Astrocyte (in vitro differentiated cells and primary cell): ENCODE measurements around the gene EBI3. TPM values are rescaled to one million over a fixed set of nuclear protein-coding genes. Genes with fewer than 3 reads are reported as not detected.
A peak's percentile ranks its signal among the peaks of the same experiment; 100 is the strongest.
"Not testable (repeated sequence)": the region's sequence is repeated elsewhere in the genome, so short reads cannot be mapped to it uniquely, and the experiment has no call there.

Experiments
- DNase-seq: peaks from one replicate; pipeline ENCODE4 v3.0.0-alpha.2; 2010; ENCODE audit warnings: low read depth
- FAIRE-seq: peaks from 2 replicates; lab custom pipeline; 2011; peaks lifted over from hg19 to GRCh38; lab: Jason Lieb, UNC
- H2AFZ ChIP-seq: 2 replicates; pipeline ENCODE4 v1.6.0; 2012; ENCODE audit warnings: low read depth, low read length, inconsistent platforms
- H3K27ac ChIP-seq: 2 replicates; pipeline ENCODE4 v1.5.1; 2011; ENCODE audit warnings: low read depth, low read length, inconsistent platforms
- H3K27me3 ChIP-seq: 2 replicates; pipeline ENCODE4 v1.6.0; 2011; ENCODE audit warnings: low read length, inconsistent platforms; ENCODE audit not compliant: insufficient read depth
- H3K36me3 ChIP-seq: 2 replicates; pipeline ENCODE4 v1.5.1; 2011; ENCODE audit warnings: low read length, inconsistent platforms; ENCODE audit not compliant: insufficient read depth
- H3K4me1 ChIP-seq: 2 replicates; pipeline ENCODE4 v1.5.1; 2011; ENCODE audit warnings: low read length, inconsistent platforms; ENCODE audit not compliant: insufficient read depth
- H3K4me2 ChIP-seq: 2 replicates; pipeline ENCODE4 v1.6.0; 2012; ENCODE audit warnings: low read length, inconsistent platforms
- H3K4me3 ChIP-seq: 2 replicates; pipeline ENCODE4 v1.5.1; 2011; ENCODE audit warnings: low read depth, mild to moderate bottlenecking, low read length, inconsistent platforms; ENCODE audit not compliant: insufficient read depth
- H3K79me2 ChIP-seq: 2 replicates; pipeline ENCODE4 v1.6.0; 2012; ENCODE audit warnings: mild to moderate bottlenecking, low read length, inconsistent platforms; ENCODE audit not compliant: insufficient read depth
- H3K9ac ChIP-seq: 2 replicates; pipeline ENCODE4 v1.6.0; 2012; ENCODE audit warnings: mild to moderate bottlenecking, low read length, inconsistent platforms
- H3K9me3 ChIP-seq: 2 replicates; pipeline ENCODE4 v1.5.1; 2012; ENCODE audit warnings: low read depth, mild to moderate bottlenecking, low read length, inconsistent platforms; ENCODE audit not compliant: insufficient read depth
- H4K20me1 ChIP-seq: 2 replicates; pipeline ENCODE4 v1.6.0; 2012; ENCODE audit warnings: low read length, inconsistent platforms; ENCODE audit not compliant: insufficient read depth
- H3K27ac Mint-ChIP-seq: one replicate; pipeline ENCODE4 v1.8.0; 2021; ENCODE audit warnings: mild to moderate bottlenecking, mixed read lengths; ENCODE audit not compliant: unreplicated experiment
- H3K27me3 Mint-ChIP-seq: one replicate; pipeline ENCODE4 v1.8.0; 2021; ENCODE audit warnings: low read depth, mixed read lengths; ENCODE audit not compliant: unreplicated experiment
- H3K36me3 Mint-ChIP-seq: one replicate; pipeline ENCODE4 v1.8.0; 2021; ENCODE audit warnings: low read depth, mixed read lengths; ENCODE audit not compliant: unreplicated experiment
- H3K4me1 Mint-ChIP-seq: one replicate; pipeline ENCODE4 v1.8.0; 2021; ENCODE audit warnings: low read depth, mixed read lengths; ENCODE audit not compliant: unreplicated experiment
- H3K4me3 Mint-ChIP-seq: one replicate; pipeline ENCODE4 v1.8.0; 2021; ENCODE audit warnings: mild to moderate bottlenecking, moderate library complexity, mixed read lengths; ENCODE audit not compliant: unreplicated experiment
- H3K9me3 Mint-ChIP-seq: one replicate; pipeline ENCODE4 v1.8.0; 2021; ENCODE audit warnings: mild to moderate bottlenecking, mixed read lengths; ENCODE audit not compliant: unreplicated experiment
- CTCF ChIP-seq: IDR thresholded peaks from 2 replicates; pipeline ENCODE4 v1.5.1; 2011; ENCODE audit warnings: low read depth, mild to moderate bottlenecking, inconsistent platforms, low read length, moderate library complexity; ENCODE audit not compliant: insufficient read depth
- EZH2 ChIP-seq: IDR thresholded peaks from 2 replicates; pipeline ENCODE4 v1.6.1; 2012; ENCODE audit warnings: mild to moderate bottlenecking, low read length, inconsistent platforms; ENCODE audit not compliant: insufficient read depth
- total RNA-seq: library from RNA; stranded (reverse); gene quantifications from 2 replicates; pipeline ENCODE4 v1.2.1, GENCODE V29; 2021

The EBI3 gene
- total RNA-seq, 1 donor from 2014 or later, result 5.4 TPM

- no peak overlapping the region for H3K4me2 ChIP-seq
- H3K9ac ChIP-seq, result no peak overlapping the region
- peaks cover 13% of the 10 kb centered on the region for H3K4me1 ChIP-seq
- FAIRE-seq, result no peak
- Mint-ChIP-seq H3K27ac (no peak overlapping the region), H3K36me3 (no peaks in the 10 kb centered on the region), H3K4me1 (peaks cover 2% of the 10 kb centered on the region), H3K27me3 (no peaks in the 10 kb centered on the region), H3K9me3 (no peaks in the 10 kb centered on the region), H3K4me3 (no peak overlapping the region)
- no peaks in the 10 kb centered on the region for H3K36me3 ChIP-seq
- H3K79me2 ChIP-seq, result no peaks in the 10 kb centered on the region
- TF ChIP-seq EZH2 (no peak), CTCF (no peak)
- no peak overlapping the region for H3K27ac ChIP-seq
- no peaks in the 10 kb centered on the region for H4K20me1 ChIP-seq
- peaks cover 7% of the 10 kb centered on the region for H3K27me3 ChIP-seq
- no peak for DNase-seq
- no peak overlapping the region for H2AFZ ChIP-seq
- no peaks in the 10 kb centered on the region for H3K9me3 ChIP-seq
- no peak overlapping the region for H3K4me3 ChIP-seq
These were observed 1.6 kb upstream of the EBI3 start for GRCh38 chr19:4227771-4228170.

GRCh38 chr19:4228765-4229178, 551 bp upstream of the EBI3 start:
- TF ChIP-seq CTCF (no peak), EZH2 (no peak)
- Histone ChIP-seq H4K20me1 (no peaks in the 10 kb centered on the region), H3K36me3 (no peaks in the 10 kb centered on the region), H2AFZ (peak overlapping the region; percentile 74), H3K79me2 (no peaks in the 10 kb centered on the region), H3K27ac (no peak overlapping the region), H3K9me3 (no peaks in the 10 kb centered on the region), H3K4me2 (peak overlapping the region; percentile 81), H3K27me3 (peaks cover 7% of the 10 kb centered on the region), H3K4me3 (no peak overlapping the region), H3K4me1 (peaks cover 13% of the 10 kb centered on the region), H3K9ac (peak overlapping the region; percentile 56)
- H3K27ac Mint-ChIP-seq, result no peak overlapping the region
- no peak for DNase-seq
- H3K4me3 Mint-ChIP-seq, result no peak overlapping the region
- peaks cover 2% of the 10 kb centered on the region for H3K4me1 Mint-ChIP-seq
- no peaks in the 10 kb centered on the region for H3K9me3 Mint-ChIP-seq
- H3K27me3 Mint-ChIP-seq, result no peaks in the 10 kb centered on the region
- H3K36me3 Mint-ChIP-seq, result no peaks in the 10 kb centered on the region
- FAIRE-seq, result no peak

- not testable (repeated sequence) for DNase-seq, H3K9ac ChIP-seq, H3K27me3 Mint-ChIP-seq, H3K9me3 ChIP-seq, H2AFZ ChIP-seq, H3K36me3 Mint-ChIP-seq, H3K4me2 ChIP-seq, H3K9me3 Mint-ChIP-seq, H3K4me1 Mint-ChIP-seq, H3K27ac ChIP-seq, H3K27me3 ChIP-seq, H3K36me3 ChIP-seq, H3K4me3 Mint-ChIP-seq, H4K20me1 ChIP-seq, H3K4me3 ChIP-seq, H3K79me2 ChIP-seq, H3K27ac Mint-ChIP-seq, FAIRE-seq
- peaks cover 13% of the 10 kb centered on the region for H3K4me1 ChIP-seq
These were observed 914 bp downstream of the EBI3 start for GRCh38 chr19:4230237-4230636.

- peak overlapping the region; percentile 26 for H3K27ac Mint-ChIP-seq
These were observed 2.2 kb downstream of the EBI3 start for GRCh38 chr19:4231521-4231920.

GRCh38 chr19:4232139-4232538, 2.8 kb downstream of the EBI3 start:
- H2AFZ ChIP-seq, H3K36me3 Mint-ChIP-seq, H3K79me2 ChIP-seq, H3K4me1 Mint-ChIP-seq, DNase-seq, H3K36me3 ChIP-seq, H3K27ac Mint-ChIP-seq, H3K27me3 Mint-ChIP-seq, H3K4me3 Mint-ChIP-seq, H3K9me3 Mint-ChIP-seq, H3K4me3 ChIP-seq, H3K9me3 ChIP-seq, H3K4me2 ChIP-seq, H3K27ac ChIP-seq, FAIRE-seq, H3K27me3 ChIP-seq, H4K20me1 ChIP-seq, H3K9ac ChIP-seq: not testable (repeated sequence)
- H3K4me1 ChIP-seq, result peaks cover 13% of the 10 kb centered on the region

More at GRCh38 chr19:4231521-4231920, 2.2 kb downstream of the EBI3 start:
- H3K9me3 ChIP-seq, H3K9ac ChIP-seq, H3K27me3 Mint-ChIP-seq, DNase-seq, FAIRE-seq, H3K27me3 ChIP-seq, H3K36me3 ChIP-seq, H4K20me1 ChIP-seq, H3K4me2 ChIP-seq, H2AFZ ChIP-seq, H3K79me2 ChIP-seq, H3K27ac ChIP-seq, H3K4me1 Mint-ChIP-seq, H3K36me3 Mint-ChIP-seq, H3K4me3 Mint-ChIP-seq, H3K4me3 ChIP-seq, H3K9me3 Mint-ChIP-seq: not testable (repeated sequence)
- peaks cover 13% of the 10 kb centered on the region for H3K4me1 ChIP-seq
